ENCODE measurements around the gene MROH8. TPM values are rescaled to one million over a fixed set of nuclear protein-coding genes. Genes with fewer than 3 reads are reported as not detected.
A peak's percentile ranks its signal among the peaks of the same experiment; 100 is the strongest.

The MROH8 gene
- total and polyA plus RNA-seq, 8 donors = 1.8 to 7.0 (median 5.3) TPM

GRCh38 chr20:37081717-37082289, 97.5 kb downstream of the MROH8 start:
- peaks cover 0 to 24% of the 10 kb centered on the region in 2 donors for H3K36me3 ChIP-seq
- no peaks in the 10 kb centered on the region for H3K27me3 ChIP-seq
- intact Hi-C loops (cut with DNase I) = no loop called here
- H3K4me3 ChIP-seq = no peak overlapping the region
- H3K9me3 ChIP-seq = no peaks in the 10 kb centered on the region
- H3K27ac ChIP-seq = no peak overlapping the region
- ATAC-seq = peak; percentile 27
- no peaks in the 10 kb centered on the region for H3K4me1 ChIP-seq
- TF ChIP-seq, protein P1, sequence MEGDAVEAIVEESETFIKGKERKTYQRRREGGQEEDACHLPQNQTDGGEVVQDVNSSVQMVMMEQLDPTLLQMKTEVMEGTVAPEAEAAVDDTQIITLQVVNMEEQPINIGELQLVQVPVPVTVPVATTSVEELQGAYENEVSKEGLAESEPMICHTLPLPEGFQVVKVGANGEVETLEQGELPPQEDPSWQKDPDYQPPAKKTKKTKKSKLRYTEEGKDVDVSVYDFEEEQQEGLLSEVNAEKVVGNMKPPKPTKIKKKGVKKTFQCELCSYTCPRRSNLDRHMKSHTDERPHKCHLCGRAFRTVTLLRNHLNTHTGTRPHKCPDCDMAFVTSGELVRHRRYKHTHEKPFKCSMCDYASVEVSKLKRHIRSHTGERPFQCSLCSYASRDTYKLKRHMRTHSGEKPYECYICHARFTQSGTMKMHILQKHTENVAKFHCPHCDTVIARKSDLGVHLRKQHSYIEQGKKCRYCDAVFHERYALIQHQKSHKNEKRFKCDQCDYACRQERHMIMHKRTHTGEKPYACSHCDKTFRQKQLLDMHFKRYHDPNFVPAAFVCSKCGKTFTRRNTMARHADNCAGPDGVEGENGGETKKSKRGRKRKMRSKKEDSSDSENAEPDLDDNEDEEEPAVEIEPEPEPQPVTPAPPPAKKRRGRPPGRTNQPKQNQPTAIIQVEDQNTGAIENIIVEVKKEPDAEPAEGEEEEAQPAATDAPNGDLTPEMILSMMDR (IDR thresholded peaks at IDR 0.05) = peak in 1 of 2 donors; percentile 21
- DNase-seq = no peak

DNA sequence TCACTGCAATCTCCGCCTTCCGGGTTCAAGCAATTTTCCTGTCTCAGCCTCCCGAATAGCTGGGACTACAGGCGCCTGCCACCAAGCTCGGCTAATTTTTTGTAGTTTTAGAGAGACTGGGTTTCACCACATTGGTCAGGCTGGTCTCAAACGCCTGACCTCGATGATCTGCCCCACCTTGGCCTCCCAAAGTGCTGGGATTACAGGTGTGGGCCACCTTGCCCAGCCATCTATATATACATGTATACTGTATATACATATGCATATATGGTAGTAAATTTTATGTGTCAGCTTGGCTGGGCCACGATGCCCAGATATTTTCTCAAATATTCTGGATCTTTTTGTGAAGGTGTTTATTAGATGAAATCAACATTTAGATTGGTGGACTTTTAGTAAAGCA, 102.3 kb downstream of the MROH8 start:
- no peaks in the 10 kb centered on the region for H3K9me3 ChIP-seq
- no peaks in the 10 kb centered on the region for H3K27me3 ChIP-seq
- intact Hi-C loops (cut with DNase I) = no loop called here
- H3K27ac ChIP-seq = no peak overlapping the region
- TF ChIP-seq, protein P1 (IDR thresholded peaks at IDR 0.05) = no peak
- peaks cover 0 to 12% of the 10 kb centered on the region in 2 donors for H3K36me3 ChIP-seq
- H3K4me1 ChIP-seq = no peaks in the 10 kb centered on the region
- no peak for DNase-seq
- H3K4me3 ChIP-seq = no peak overlapping the region
- no peak for ATAC-seq

DNA sequence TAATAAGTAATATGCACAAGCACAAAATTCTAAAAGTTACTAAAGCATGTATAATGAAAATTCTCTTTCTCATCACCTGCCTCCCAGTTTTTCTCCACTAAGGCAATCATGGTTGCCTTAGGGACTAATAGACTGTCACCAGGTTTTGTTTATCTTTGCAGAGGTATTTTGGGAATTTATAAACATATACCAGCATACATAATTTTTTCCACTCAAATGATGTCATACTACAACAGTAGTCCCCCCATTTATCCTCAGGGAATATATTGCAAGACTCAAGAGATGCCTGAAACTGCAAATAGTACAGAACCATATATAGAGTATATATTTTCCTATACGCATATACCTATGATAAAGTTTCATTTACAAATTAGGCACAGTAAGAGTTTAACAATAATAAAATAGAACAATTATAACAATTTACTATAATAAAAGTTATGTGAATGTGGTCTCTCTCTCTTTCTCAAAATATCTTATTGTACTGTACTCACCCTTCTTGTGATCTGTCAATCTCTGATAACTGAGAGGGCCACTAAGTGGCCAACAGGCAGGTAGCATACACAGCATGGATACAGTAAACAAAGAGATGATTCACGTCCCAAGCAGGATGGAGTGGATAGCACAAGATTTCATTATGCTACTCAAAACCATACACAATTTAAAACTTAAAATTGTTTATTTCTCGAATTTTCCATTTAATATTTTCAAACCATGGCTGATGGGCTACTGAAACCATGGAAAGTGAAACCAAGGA, 103.2 kb downstream of the MROH8 start:
- H3K36me3 ChIP-seq = peaks cover 0 to 11% of the 10 kb centered on the region in 2 donors
- no peak for ATAC-seq
- no peak overlapping the region for H3K4me3 ChIP-seq
- intact Hi-C loops (cut with DNase I) = no loop called here
- no peaks in the 10 kb centered on the region for H3K9me3 ChIP-seq
- no peaks in the 10 kb centered on the region for H3K4me1 ChIP-seq
- H3K27me3 ChIP-seq = no peaks in the 10 kb centered on the region
- H3K27ac ChIP-seq = no peak overlapping the region
- no peak for DNase-seq
- TF ChIP-seq, protein P1 (IDR thresholded peaks at IDR 0.05) = no peak

- TF ChIP-seq, protein P1 (IDR thresholded peaks at IDR 0.05) = no peak
- intact Hi-C loops (cut with DNase I) = no loop called here
Observed at GRCh38 chr20:37072293-37073196, 106.8 kb downstream of the MROH8 start.

More at GRCh38 chr20:37072293-37073196, 106.8 kb downstream of the MROH8 start:
- Histone ChIP-seq H3K9me3 (no peaks in the 10 kb centered on the region), H3K27me3 (no peaks in the 10 kb centered on the region), H3K4me1 (no peaks in the 10 kb centered on the region), H3K36me3 (peaks cover 0 to 5% of the 10 kb centered on the region in 2 donors), H3K27ac (no peak overlapping the region), H3K4me3 (no peak overlapping the region)
- DNase-seq (no peak), ATAC-seq (no peak)
